OCI-M2 (cell line): Measurements from ENCODE around the gene MRPL4.
A peak's percentile ranks its signal among the peaks of the same experiment; 100 is the strongest.
"Not testable (repeated sequence)": the region's sequence is repeated elsewhere in the genome, so short reads cannot be mapped to it uniquely, and the experiment has no call there.

Experiments used
- DNase-seq: peaks from one replicate; lab custom pipeline; 2025; ENCODE audit not compliant: unreplicated experiment; lab: John Stamatoyannopoulos, UW

Gene MRPL4

GRCh38 chr19:10260141-10260584 lies 8.1 kb downstream of the MRPL4 start:
- DNase-seq = no peak

- DNase-seq = no peak
Measured at GRCh38 chr19:10262771-10263170, 10.8 kb downstream of the MRPL4 start.

- DNase-seq = no peak
Measured at GRCh38 chr19:10266706-10267105, 14.7 kb downstream of the MRPL4 start.

GRCh38 chr19:10268071-10268470 lies 16.1 kb downstream of the MRPL4 start:
- no peak for DNase-seq

- DNase-seq = peak; percentile 98
Measured at GRCh38 chr19:10269333-10270179, 17.5 kb downstream of the MRPL4 start.

GRCh38 chr19:10270180-10270615 lies 18.2 kb downstream of the MRPL4 start:
- DNase-seq = no peak

- no peak for DNase-seq
Measured at GRCh38 chr19:10270616-10271394, 18.8 kb downstream of the MRPL4 start, which contains the start of gene ICAM1. Gene ICAM1, plus strand, starts transcription at chr19:10271120. Its CDS starts 40 bp downstream, at chr19:10271160.

GRCh38 chr19:10271543-10272086 lies 19.6 kb downstream of the MRPL4 start:
- no peak for DNase-seq

GRCh38 chr19:10274589-10274988 lies 22.6 kb downstream of the MRPL4 start:
- DNase-seq = no peak

GRCh38 chr19:10277795-10278589 lies 26.0 kb downstream of the MRPL4 start:
- no peak for DNase-seq

- no peak for DNase-seq
Measured at GRCh38 chr19:10278935-10279334, 26.9 kb downstream of the MRPL4 start.

- DNase-seq = no peak
Measured at GRCh38 chr19:10279737-10280442, 27.9 kb downstream of the MRPL4 start.

- not testable (repeated sequence) for DNase-seq
Measured at GRCh38 chr19:10282043-10282442, 30.0 kb downstream of the MRPL4 start.

- no peak for DNase-seq
Measured at GRCh38 chr19:10283301-10284064, 31.5 kb downstream of the MRPL4 start.

- no peak for DNase-seq
Measured at GRCh38 chr19:10284065-10284959, 32.3 kb downstream of the MRPL4 start.

GRCh38 chr19:10284960-10285278 lies 32.9 kb downstream of the MRPL4 start:
- no peak for DNase-seq

- DNase-seq = no peak
Measured at GRCh38 chr19:10285393-10285792, 33.4 kb downstream of the MRPL4 start.
